Mucosa of descending colon (tissue), 3 donors: ENCODE measurements around the gene STAT3. TPM values are rescaled to one million over a fixed set of nuclear protein-coding genes. Genes with fewer than 3 reads are reported as not detected.

Experiments used
- ATAC-seq: fragments of 200-7000 bp; cut with Tn5 transposase; one replicate; pipeline ENCODE4 v1.9.1; 2020; ENCODE audit warnings: mild to moderate bottlenecking, moderate library complexity
- DNase-seq, 3 donors: peaks; one replicate each; pipeline ENCODE4 v3.0.0-alpha.2; 2020
- H3K36me3 ChIP-seq: fragments of 200-600 bp; one replicate; pipeline ENCODE4 v1.8.0; 2021; ENCODE audit warnings: low read depth, mild to moderate bottlenecking
- H3K4me1 ChIP-seq: fragments of 200-600 bp; one replicate; pipeline ENCODE4 v1.8.0; 2021; ENCODE audit warnings: low read depth, mild to moderate bottlenecking
- H3K4me3 ChIP-seq: fragments of 200-600 bp; one replicate; pipeline ENCODE4 v1.8.0; 2021; ENCODE audit warnings: mild to moderate bottlenecking
- H3K9me3 ChIP-seq: fragments of 200-600 bp; one replicate; pipeline ENCODE4 v1.8.0; 2021; ENCODE audit warnings: mild to moderate bottlenecking
- intact Hi-C, 2 donors: fragments of 100-400 bp; cut with DNase I in 1 of 2; cut with micrococcal nuclease in 1 of 2; formaldehyde crosslinking; loops; one replicate each; pipeline versions ENCODE4 v1.11.0 to v1.11.1; 2022; cut with DNase I, micrococcal nuclease
- total RNA-seq, 3 donors: library from RNA; stranded (reverse); fragmentation: NEBNext Ultra II Directional in 2 of 3; extraction: Animal tissue kit (Norgen Biotek cat#: 25700) in 2 of 3; gene quantifications; one replicate each; pipeline versions ENCODE4 v1.2.1 to v1.2.4, GENCODE V29; 2021 to 2023
- TF ChIP-seq, protein P1 (sequence below): fragments of 200-600 bp; IDR thresholded peaks from one replicate; pipeline ENCODE4 v1.8.0; 2022; ENCODE audit warnings: antibody characterized with exemption, mild to moderate bottlenecking
- donor health status: DM: no; HTN: no; CAD: no; lungs with moderate emphysema.
- donor health status: DM: no; HTN: no; CAD: no.
- donor health status: DM: no; HTN: yes; CAD: no.

Gene STAT3
- total RNA-seq, 3 donors from 2014 or later, result 158 to 230 (median 227) TPM

DNA sequence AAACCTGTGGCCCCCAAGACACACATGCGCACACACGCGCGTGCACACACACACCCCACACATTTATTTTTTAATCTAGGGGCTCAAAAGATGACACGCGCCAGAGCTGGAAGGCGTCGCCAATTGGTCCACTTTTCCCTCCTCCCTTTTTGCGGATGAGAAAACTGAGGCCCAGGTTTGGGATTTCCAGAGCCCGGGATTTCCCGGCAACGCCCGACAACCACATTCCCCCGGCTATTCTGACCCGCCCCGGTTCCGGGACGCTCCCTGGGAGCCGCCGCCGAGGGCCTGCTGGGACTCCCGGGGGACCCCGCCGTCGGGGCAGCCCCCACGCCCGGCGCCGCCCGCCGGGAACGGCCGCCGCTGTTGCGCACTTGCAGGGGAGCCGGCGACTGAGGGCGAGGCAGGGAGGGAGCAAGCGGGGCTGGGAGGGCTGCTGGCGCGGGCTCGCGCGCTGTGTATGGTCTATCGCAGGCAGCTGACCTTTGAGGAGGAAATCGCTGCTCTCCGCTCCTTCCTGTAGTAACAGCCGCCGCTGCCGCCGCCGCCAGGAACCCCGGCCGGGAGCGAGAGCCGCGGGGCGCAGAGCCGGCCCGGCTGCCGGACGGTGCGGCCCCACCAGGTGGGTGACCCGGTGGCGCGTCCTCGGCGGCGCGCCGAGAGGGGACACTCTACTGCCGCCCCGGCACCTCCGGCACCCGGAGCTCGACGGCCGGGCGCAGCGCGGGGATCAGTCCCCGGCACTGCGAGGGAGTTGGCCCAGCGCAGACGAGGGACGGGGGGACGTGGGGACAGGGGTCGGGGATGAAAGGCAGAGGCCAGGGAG is 100.1 kb downstream of the STAT3 start, which contains the start of gene STAT5A:
Gene STAT5A, plus strand, starts transcription at position 522 of the 826 bp plus-strand sequence. CDS start 914 bp downstream, outside the sequence.
- intact Hi-C loops, result no loop called here
- H3K9me3 ChIP-seq, result no peaks in the 10 kb centered on the region
- no peaks in the 10 kb centered on the region for H3K36me3 ChIP-seq
- TF ChIP-seq, protein P1, sequence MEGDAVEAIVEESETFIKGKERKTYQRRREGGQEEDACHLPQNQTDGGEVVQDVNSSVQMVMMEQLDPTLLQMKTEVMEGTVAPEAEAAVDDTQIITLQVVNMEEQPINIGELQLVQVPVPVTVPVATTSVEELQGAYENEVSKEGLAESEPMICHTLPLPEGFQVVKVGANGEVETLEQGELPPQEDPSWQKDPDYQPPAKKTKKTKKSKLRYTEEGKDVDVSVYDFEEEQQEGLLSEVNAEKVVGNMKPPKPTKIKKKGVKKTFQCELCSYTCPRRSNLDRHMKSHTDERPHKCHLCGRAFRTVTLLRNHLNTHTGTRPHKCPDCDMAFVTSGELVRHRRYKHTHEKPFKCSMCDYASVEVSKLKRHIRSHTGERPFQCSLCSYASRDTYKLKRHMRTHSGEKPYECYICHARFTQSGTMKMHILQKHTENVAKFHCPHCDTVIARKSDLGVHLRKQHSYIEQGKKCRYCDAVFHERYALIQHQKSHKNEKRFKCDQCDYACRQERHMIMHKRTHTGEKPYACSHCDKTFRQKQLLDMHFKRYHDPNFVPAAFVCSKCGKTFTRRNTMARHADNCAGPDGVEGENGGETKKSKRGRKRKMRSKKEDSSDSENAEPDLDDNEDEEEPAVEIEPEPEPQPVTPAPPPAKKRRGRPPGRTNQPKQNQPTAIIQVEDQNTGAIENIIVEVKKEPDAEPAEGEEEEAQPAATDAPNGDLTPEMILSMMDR, result no peak
- peak within 1 kb of the TSS; percentile 31 for H3K4me3 ChIP-seq
- peak; percentile 89 to 95 (median 91) for DNase-seq
- peaks cover 9% of the 10 kb centered on the region for H3K4me1 ChIP-seq
- peak; percentile 91 for ATAC-seq

GRCh38 chr17:42287305-42287976 is 100.8 kb downstream of the STAT3 start:
- intact Hi-C loops, result no loop called here
- DNase-seq, result peak; percentile 53 to 77 (median 59)
- peak; percentile 11 for ATAC-seq
- no peaks in the 10 kb centered on the region for H3K9me3 ChIP-seq
- TF ChIP-seq, protein P1, result no peak
- no peaks in the 10 kb centered on the region for H3K36me3 ChIP-seq
- H3K4me3 ChIP-seq, result peak overlapping the region; percentile 31
- peaks cover 9% of the 10 kb centered on the region for H3K4me1 ChIP-seq

- H3K9me3 ChIP-seq, result no peaks in the 10 kb centered on the region
- ATAC-seq (no peak), DNase-seq (no peak)
- no peaks in the 10 kb centered on the region for H3K36me3 ChIP-seq
- TF ChIP-seq, protein P1, result no peak
- intact Hi-C loops, result no loop called here
- H3K4me1 ChIP-seq, result peaks cover 9% of the 10 kb centered on the region
- no peak overlapping the region for H3K4me3 ChIP-seq
These were observed 101.6 kb downstream of the STAT3 start for GRCh38 chr17:42286411-42287221.

- intact Hi-C loops, result no loop called here
- Histone ChIP-seq H3K9me3 (no peaks in the 10 kb centered on the region), H3K4me3 (no peak overlapping the region), H3K36me3 (no peaks in the 10 kb centered on the region), H3K4me1 (peaks cover 9% of the 10 kb centered on the region)
- DNase-seq (no peak), ATAC-seq (no peak)
- TF ChIP-seq, protein P1, result no peak
These were observed 102.7 kb downstream of the STAT3 start for GRCh38 chr17:42285346-42286050.

GRCh38 chr17:42284566-42284965 is 103.7 kb downstream of the STAT3 start:
- no peaks in the 10 kb centered on the region for H3K36me3 ChIP-seq
- intact Hi-C loops, result no loop called here
- DNase-seq (no peak), ATAC-seq (no peak)
- peaks cover 9% of the 10 kb centered on the region for H3K4me1 ChIP-seq
- TF ChIP-seq, protein P1, result no peak
- H3K9me3 ChIP-seq, result no peaks in the 10 kb centered on the region
- no peak overlapping the region for H3K4me3 ChIP-seq
